ENCODE results near the gene PIK3CD. TPM values are rescaled to one million over a fixed set of nuclear protein-coding genes. Genes with fewer than 3 reads are reported as not detected.
A peak's percentile ranks its signal among the peaks of the same experiment; 100 is the strongest.

PIK3CD gene
- total RNA-seq, 2 experiments from 2014 or later = 13.6 to 37.1 TPM

- TF ChIP-seq EZH2phosphoT487 (IDR thresholded peaks at IDR 0.05; ENCODE audit: borderline replicate concordance, low read depth, low read length) = no peak
- TF ChIP-seq CTCF (conservative IDR thresholded peaks at IDR 0.05; ENCODE audit: low read length) = no peak
- H3K27ac ChIP-seq (ENCODE audit: low read depth, low read length, poor library complexity, severe bottlenecking) = no peak overlapping the region
- no peak for DNase-seq (ENCODE audit: low spot score)
- H3K9me3 ChIP-seq (ENCODE audit: low read length) = no peaks in the 10 kb centered on the region
- no peak overlapping the region for H2AFZ ChIP-seq (ENCODE audit: low read length)
- intact Hi-C loops (cut with micrococcal nuclease; ENCODE audit: unreplicated experiment) = no loop called here
- no TSS peak for BruUV-seq (replicated peaks)
- H4K20me1 ChIP-seq (ENCODE audit: insufficient read depth, low read length) = no peaks in the 10 kb centered on the region
- H3K36me3 ChIP-seq (ENCODE audit: insufficient read depth, low read length) = no peaks in the 10 kb centered on the region
- H3K9me2 ChIP-seq (ENCODE audit: insufficient read depth, low read length) = no peaks in the 10 kb centered on the region
- no peaks in the 10 kb centered on the region for H3K79me2 ChIP-seq (ENCODE audit: insufficient read depth, low read depth, low read length)
- H3K4me2 ChIP-seq (ENCODE audit: low read length) = no peak overlapping the region
- CTCF ChIA-PET (ENCODE audit: unreplicated experiment) = no interaction called here
- peaks cover 21% of the 10 kb centered on the region for H3K4me1 ChIP-seq (ENCODE audit: insufficient read depth, low read length, poor library complexity, severe bottlenecking)
- POLR2A ChIA-PET = no interaction called here
- H3K4me3 ChIP-seq (ENCODE audit: low read depth, low read length, poor library complexity, severe bottlenecking) = no peak overlapping the region
Observed at GRCh38 chr1:9680091-9680490, 28.6 kb downstream of the PIK3CD start.

GRCh38 chr1:9680828-9681227 is 29.3 kb downstream of the PIK3CD start:
- TF ChIP-seq CTCF (conservative IDR thresholded peaks at IDR 0.05; ENCODE audit: low read length) (no peak), EZH2phosphoT487 (IDR thresholded peaks at IDR 0.05; ENCODE audit: borderline replicate concordance, low read depth, low read length) (no peak)
- BruUV-seq (replicated peaks) = no TSS peak
- Histone ChIP-seq H2AFZ (ENCODE audit: low read length) (no peak overlapping the region), H3K27ac (ENCODE audit: low read depth, low read length, poor library complexity, severe bottlenecking) (no peak overlapping the region), H3K4me2 (ENCODE audit: low read length) (peak overlapping the region; percentile 44), H3K9me2 (ENCODE audit: insufficient read depth, low read length) (no peaks in the 10 kb centered on the region), H3K36me3 (ENCODE audit: insufficient read depth, low read length) (no peaks in the 10 kb centered on the region), H3K79me2 (ENCODE audit: insufficient read depth, low read depth, low read length) (no peaks in the 10 kb centered on the region), H3K4me3 (ENCODE audit: low read depth, low read length, poor library complexity, severe bottlenecking) (no peak overlapping the region), H3K4me1 (ENCODE audit: insufficient read depth, low read length, poor library complexity, severe bottlenecking) (peaks cover 22% of the 10 kb centered on the region), H3K9me3 (ENCODE audit: low read length) (no peaks in the 10 kb centered on the region), H4K20me1 (ENCODE audit: insufficient read depth, low read length) (no peaks in the 10 kb centered on the region)
- peak; percentile 66 for DNase-seq (ENCODE audit: low spot score)
- ChIA-PET POLR2A (interaction anchor here (1.2 to 1.6 kb wide), 4 partner anchors 13 to 52 kb away, joined by 3 to 8 read pairs (median 4); no protein-coding TSS in a partner anchor), CTCF (ENCODE audit: unreplicated experiment) (no interaction called here)
- intact Hi-C loops (cut with micrococcal nuclease; ENCODE audit: unreplicated experiment) = no loop called here

DNA sequence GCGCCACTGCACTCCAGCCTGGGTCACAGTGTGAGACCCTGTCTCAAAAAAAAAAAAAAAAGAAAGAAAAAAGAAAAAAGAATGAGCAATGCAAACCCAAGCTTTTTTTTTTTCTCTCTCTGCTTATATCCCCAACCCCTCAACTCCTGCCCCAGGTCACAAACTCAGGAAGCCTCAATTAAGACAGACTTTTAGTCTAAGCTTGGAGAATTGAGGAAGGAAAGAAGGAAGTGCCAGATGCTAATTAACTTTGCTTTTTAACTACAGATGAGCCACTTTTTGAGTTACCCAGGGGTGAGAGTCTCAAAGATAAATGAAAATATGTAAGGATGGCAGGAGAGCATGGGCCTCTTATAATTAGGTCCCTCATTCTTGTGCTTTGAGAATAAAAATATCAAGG is 33.3 kb downstream of the PIK3CD start:
- Histone ChIP-seq H3K79me2 (ENCODE audit: insufficient read depth, low read depth, low read length) (no peaks in the 10 kb centered on the region), H3K4me2 (ENCODE audit: low read length) (no peak overlapping the region), H3K27ac (ENCODE audit: low read depth, low read length, poor library complexity, severe bottlenecking) (no peak overlapping the region), H3K9me3 (ENCODE audit: low read length) (no peaks in the 10 kb centered on the region), H4K20me1 (ENCODE audit: insufficient read depth, low read length) (no peaks in the 10 kb centered on the region), H3K36me3 (ENCODE audit: insufficient read depth, low read length) (no peaks in the 10 kb centered on the region), H3K4me1 (ENCODE audit: insufficient read depth, low read length, poor library complexity, severe bottlenecking) (peaks cover 45% of the 10 kb centered on the region), H3K4me3 (ENCODE audit: low read depth, low read length, poor library complexity, severe bottlenecking) (no peak overlapping the region), H3K9me2 (ENCODE audit: insufficient read depth, low read length) (no peaks in the 10 kb centered on the region), H2AFZ (ENCODE audit: low read length) (no peak overlapping the region)
- ChIA-PET POLR2A (no interaction called here), CTCF (ENCODE audit: unreplicated experiment) (no interaction called here)
- no peak for DNase-seq (ENCODE audit: low spot score)
- no TSS peak for BruUV-seq (replicated peaks)
- intact Hi-C loops (cut with micrococcal nuclease; ENCODE audit: unreplicated experiment) = no loop called here
- TF ChIP-seq CTCF (conservative IDR thresholded peaks at IDR 0.05; ENCODE audit: low read length) (no peak), EZH2phosphoT487 (IDR thresholded peaks at IDR 0.05; ENCODE audit: borderline replicate concordance, low read depth, low read length) (no peak)
